ENCODE results near the gene CARD19.

Gene CARD19

DNA sequence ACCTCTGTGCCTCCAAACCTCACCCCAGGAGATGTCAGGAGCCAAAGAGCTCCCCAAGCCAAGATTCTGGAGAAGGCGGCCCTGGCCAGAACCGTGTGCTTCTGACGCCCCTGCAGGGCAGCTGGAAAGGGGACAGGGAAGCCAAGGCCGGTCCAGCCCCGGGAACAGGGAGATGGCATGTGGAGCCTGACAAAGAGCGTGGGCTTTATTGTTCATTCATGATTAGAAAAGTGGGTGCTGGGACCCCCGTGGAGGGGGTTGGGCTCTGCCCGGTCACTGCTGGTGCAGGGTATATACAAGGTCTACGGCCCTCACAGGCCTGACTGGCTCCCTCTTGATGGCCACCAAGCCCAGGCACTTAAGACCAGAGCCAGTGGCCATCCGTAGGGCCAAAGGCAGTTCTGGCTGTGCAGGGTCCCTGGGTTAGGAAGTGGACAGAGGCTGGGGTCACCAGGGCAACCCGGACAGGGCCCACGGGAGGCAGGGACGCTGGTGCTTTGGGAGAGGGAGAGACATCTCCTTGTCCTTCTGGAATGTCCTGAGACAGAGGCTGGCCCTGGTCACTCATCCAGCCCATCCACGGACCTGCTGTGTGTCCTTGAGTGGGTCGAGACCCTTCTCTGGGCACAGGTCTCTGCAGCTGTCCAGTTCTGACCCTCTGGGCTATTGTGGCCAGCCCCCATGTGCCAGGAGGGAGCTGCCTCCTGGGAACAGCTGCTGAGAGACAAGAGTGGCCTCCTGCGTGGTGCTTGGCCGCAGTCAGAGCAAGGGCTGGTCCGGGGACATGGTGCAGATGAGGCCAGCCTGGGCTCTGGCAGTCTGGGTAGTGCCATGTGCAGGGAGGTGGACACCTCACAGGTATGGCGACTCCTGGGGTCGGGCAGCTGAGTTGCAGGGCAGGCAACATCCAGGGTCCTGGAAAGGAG lies 25.6 kb downstream of the CARD19 start:
- DNase-seq, result peak; percentile 44

DNA sequence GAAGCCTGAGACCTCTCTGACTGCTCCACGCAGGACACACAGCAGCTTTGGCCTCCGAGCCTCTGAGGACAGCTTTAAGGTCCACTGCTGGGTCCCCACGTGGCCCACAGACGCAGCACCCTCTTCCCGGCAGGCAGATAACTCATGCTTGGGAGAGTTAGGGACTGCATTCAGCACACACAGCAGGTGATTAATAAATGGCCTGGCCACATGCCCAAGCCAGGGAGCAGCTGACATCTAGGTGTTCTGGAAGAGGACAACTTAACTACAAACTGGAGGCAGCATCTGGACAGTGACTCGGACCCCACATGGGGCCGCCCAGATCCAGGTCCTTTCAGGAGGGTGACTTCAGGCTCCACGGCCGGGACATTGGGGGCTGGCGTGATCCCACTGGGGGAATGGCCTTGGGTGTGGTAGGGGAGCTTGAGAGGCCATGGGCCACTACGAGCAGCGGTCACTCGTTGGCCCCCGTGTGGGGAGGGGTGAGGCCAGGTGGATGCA lies 26.8 kb downstream of the CARD19 start:
- peak; percentile 33 for DNase-seq

GRCh38 chr9:93123561-93124283 lies 27.7 kb downstream of the CARD19 start:
- peak; percentile 16 for DNase-seq

DNA sequence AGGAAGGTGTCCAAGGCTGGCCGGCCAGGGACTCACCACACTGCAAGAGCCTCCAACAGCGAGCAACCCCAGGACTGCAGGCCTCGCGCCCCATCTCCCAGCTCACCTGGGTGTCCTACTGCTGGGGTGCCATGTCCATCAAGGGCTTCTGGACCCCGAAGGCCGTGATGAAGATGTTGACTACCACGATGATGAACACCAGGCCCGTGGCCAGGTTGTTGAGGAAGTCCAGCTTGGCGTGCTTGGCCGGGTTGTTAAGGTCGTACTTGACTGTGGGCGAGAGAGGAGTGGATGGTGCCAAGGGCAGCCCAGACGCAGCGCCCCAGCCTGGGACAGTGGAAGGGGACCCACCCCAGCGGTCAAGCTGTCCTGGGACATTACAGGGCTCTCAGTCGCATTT lies 28.8 kb downstream of the CARD19 start:
- DNase-seq, result peak; percentile 28

DNA sequence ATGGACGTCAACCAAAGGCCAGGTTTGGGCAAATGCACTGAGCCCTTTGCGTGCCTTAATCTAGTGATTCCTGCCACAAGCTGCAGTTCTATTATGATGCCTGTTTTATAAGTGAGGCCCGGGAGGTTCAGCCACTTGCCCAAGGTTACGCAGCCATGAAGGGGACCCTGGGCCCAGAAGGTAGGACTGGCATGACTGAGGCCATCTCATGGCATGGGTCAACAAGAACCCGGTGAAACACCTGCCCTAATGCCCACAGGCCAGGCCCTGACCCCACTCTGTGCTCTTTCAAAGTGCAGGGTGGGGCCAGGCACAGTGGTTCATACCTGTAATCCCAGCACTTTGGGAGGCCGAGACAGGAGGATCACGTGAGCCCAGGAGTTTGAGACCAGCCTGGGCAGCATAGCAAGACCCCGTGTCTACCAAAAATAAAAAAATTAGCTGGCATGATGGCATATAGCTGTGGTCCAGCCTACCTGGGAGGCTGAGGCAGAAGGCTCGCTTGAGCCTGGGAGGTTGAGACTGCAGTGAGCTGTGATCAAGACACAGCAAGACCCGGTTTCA lies 29.4 kb downstream of the CARD19 start:
- peak; percentile 37 for DNase-seq

- DNase-seq, result peak; percentile 39
Measured at GRCh38 chr9:93126151-93126781, 30.2 kb downstream of the CARD19 start.

GRCh38 chr9:93126825-93127368 lies 30.9 kb downstream of the CARD19 start:
- DNase-seq, result peak; percentile 71

GRCh38 chr9:93127395-93127911 lies 31.4 kb downstream of the CARD19 start:
- DNase-seq, result peak; percentile 69

GRCh38 chr9:93128011-93128714 lies 32.1 kb downstream of the CARD19 start:
- peak; percentile 39 for DNase-seq

- DNase-seq, result no peak
Measured at GRCh38 chr9:93128715-93129224, 32.8 kb downstream of the CARD19 start.

DNA sequence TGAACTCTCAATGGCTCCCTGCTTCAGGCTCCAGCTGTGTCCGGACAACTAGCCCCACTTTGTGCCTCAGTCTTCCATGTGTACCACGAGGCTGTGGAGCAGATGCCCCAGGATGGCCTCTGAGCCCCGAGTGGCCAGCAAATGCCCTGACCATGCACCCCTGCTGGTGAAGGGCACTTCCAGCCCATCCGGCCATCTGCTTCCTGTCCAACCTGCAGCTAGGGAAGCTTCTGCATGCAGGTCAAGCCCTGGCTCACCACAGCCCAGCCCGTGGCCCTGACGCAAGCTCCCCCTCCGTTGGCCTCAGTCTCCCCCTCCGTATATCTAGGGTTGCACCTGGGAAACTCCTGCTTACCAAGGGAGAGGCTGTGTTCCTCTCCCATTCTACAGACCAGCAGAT lies 33.3 kb downstream of the CARD19 start:
- peak; percentile 45 for DNase-seq

GRCh38 chr9:93129691-93130500 lies 33.9 kb downstream of the CARD19 start:
- DNase-seq, result peak; percentile 39

DNA sequence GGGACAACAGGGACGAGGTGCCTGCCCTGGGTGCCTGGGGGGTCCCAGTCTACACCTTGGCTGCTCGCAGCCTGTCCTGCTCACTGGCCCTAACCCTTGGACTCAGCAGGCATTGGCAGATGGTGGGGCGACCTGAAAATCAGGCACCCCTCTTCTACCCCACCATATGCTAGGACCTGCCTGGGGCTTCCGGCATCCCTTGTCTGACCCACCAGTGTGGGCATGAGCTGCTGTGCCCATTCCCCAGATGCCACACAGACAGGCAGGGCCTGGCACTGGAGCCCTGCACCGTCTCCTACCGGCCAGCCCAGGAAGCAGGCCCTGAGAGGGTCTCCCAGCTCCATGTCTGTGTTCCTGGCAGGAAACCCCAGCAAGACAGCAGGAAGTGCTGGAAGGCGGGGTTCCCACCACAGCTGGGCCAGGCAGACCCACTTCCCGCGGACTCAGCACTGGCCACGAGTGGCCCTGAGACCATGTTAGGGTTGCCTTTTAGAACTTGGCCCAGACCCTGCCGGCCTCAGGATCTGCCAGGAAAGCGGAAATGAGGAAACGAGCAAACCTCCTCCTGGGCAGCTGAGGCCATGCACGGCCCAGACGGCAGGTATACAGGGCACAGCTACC lies 35.0 kb downstream of the CARD19 start:
- no peak for DNase-seq

DNA sequence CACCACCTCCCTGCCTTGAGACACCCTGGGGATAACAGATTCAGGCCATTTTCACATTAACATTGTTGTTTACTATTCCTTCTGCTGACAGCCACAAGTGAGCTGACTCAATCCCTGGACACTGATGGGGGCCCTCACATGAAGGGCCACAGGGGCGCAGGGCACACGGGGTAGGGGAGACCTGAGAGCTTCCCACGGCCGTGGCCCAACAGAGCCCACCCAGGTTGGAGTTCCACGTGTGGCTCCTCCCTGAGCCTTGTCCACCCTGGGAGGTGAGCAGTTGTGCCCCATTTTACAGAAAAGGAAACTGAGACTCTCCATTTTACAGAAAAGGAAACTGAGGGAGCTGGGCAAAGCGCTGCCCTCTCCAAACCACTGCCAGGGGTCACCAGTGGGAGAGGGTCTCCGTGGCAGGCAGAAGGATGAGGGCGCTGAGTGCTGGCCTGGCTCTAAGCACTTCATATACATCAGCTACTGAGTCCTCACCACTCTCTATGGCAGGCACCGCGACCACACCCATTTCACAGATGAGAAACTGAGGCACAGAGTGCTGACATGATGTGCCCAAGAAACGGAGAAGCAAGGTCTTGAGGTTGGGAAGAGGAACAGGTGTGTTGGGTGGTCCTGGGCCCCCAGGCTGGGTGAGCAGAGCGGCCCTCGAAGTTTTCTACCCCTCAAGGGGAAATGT lies 35.7 kb downstream of the CARD19 start:
- DNase-seq, result no peak

- no peak for DNase-seq
Measured at GRCh38 chr9:93132287-93132927, 36.4 kb downstream of the CARD19 start.

DNA sequence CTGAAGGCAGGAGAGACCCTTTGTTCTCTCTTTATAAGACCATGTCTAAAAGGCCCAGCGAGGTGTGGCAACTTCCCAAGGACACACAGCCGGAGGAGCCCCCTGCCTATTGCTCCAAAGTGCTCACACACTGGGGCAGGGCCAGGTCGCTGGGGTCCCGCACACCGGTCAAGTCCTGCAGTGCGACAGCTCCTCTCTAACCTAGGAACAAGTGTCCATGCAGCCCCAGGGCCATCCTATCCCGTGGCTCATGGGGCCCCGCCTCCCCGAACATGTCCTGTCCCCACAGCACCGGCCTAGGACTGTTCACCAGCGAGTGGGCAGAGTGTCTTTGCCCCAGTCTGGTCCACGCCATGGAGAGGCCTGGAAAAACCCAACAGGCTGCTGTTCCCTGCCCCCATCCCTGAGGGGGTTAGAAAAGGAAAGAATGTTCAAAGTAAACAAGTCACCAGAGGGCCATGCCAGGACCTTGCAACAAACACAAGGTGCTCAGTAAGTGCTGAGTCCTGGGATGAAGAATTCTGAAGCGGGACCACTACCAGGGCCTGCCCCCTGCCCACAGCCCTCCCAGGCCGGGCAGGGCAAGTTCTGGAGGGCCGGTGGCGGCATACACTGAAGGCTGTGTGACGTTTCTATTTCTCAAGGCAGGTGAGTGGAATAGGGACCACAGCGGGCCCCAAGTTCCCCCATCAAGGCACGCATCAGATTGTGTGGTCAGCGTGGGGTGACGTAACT lies 37.1 kb downstream of the CARD19 start:
- no peak for DNase-seq

GRCh38 chr9:93133681-93134014 lies 37.6 kb downstream of the CARD19 start:
- DNase-seq, result peak; percentile 81

- peak; percentile 88 for DNase-seq
Measured at GRCh38 chr9:93134015-93134739, 38.2 kb downstream of the CARD19 start, which contains the start of gene NINJ1. NINJ1 (minus strand) TSS chr9:93134251; CDS start chr9:93134217, 34 bp downstream.
